Endothelial cell of hepatic sinusoid (primary cell): ENCODE results near the gene PPP1R2.
"Not testable (repeated sequence)": the region's sequence is repeated elsewhere in the genome, so short reads cannot be mapped to it uniquely, and the experiment has no call there.

Experiments
- in situ Hi-C: cut with HindIII; loops from 2 replicates; pipeline ENCODE4 v1.10.0; 2017; ENCODE audit warnings: low sequenced_read_pairs

PPP1R2 gene

GRCh38 chr3:195540027-195540426 is 3.1 kb downstream of the PPP1R2 start:
- in situ Hi-C loops: no loop called here

- in situ Hi-C loops: no loop called here
These were observed 3.6 kb downstream of the PPP1R2 start for GRCh38 chr3:195539479-195539878.

- in situ Hi-C loops: no loop called here
These were observed 5.1 kb downstream of the PPP1R2 start for GRCh38 chr3:195537995-195538394.

- in situ Hi-C loops: no loop called here
These were observed 7.8 kb downstream of the PPP1R2 start for GRCh38 chr3:195535293-195535692.

- in situ Hi-C loops: no loop called here
These were observed 10.3 kb downstream of the PPP1R2 start for GRCh38 chr3:195532834-195533233.

GRCh38 chr3:195532345-195532744 is 10.8 kb downstream of the PPP1R2 start:
- in situ Hi-C loops: no loop called here

- in situ Hi-C loops: no loop called here
These were observed 11.4 kb downstream of the PPP1R2 start for GRCh38 chr3:195531683-195532082.

- in situ Hi-C loops: no loop called here
These were observed 16.6 kb downstream of the PPP1R2 start for GRCh38 chr3:195526492-195526891.

- in situ Hi-C loops: loop anchor here (25.0 kb wide), 2 partner anchors 212 to 812 kb away; no protein-coding TSS in a partner anchor
These were observed 18.8 kb downstream of the PPP1R2 start for GRCh38 chr3:195524171-195524896.

GRCh38 chr3:195522254-195523023 is 20.7 kb downstream of the PPP1R2 start:
- in situ Hi-C loops: loop anchor here (25.0 kb wide), 2 partner anchors 210 to 810 kb away; no protein-coding TSS in a partner anchor

- in situ Hi-C loops: loop anchor here (25.0 kb wide), 2 partner anchors 205 to 805 kb away; no protein-coding TSS in a partner anchor
These were observed 26.1 kb downstream of the PPP1R2 start for GRCh38 chr3:195517030-195517429.

- in situ Hi-C loops: loop anchor here (25.0 kb wide), 2 partner anchors 202 to 802 kb away; no protein-coding TSS in a partner anchor
These were observed 28.4 kb downstream of the PPP1R2 start for GRCh38 chr3:195514610-195515235.

- in situ Hi-C loops: loop anchor here (25.0 kb wide), 2 partner anchors 201 to 801 kb away; no protein-coding TSS in a partner anchor
These were observed 30.3 kb downstream of the PPP1R2 start for GRCh38 chr3:195512798-195513345.

- in situ Hi-C loops: loop anchor here (25.0 kb wide), 2 partner anchors 199 to 799 kb away; no protein-coding TSS in a partner anchor
These were observed 32.0 kb downstream of the PPP1R2 start for GRCh38 chr3:195511136-195511535.

GRCh38 chr3:195508185-195508584 is 34.9 kb downstream of the PPP1R2 start:
- in situ Hi-C loops: loop anchor here (25.0 kb wide), 2 partner anchors 196 to 796 kb away; no protein-coding TSS in a partner anchor

- in situ Hi-C loops: no loop called here
These were observed 67.5 kb downstream of the PPP1R2 start for GRCh38 chr3:195475614-195476013.

- in situ Hi-C loops: not testable (repeated sequence)
These were observed 68.0 kb downstream of the PPP1R2 start for GRCh38 chr3:195475116-195475515.

- in situ Hi-C loops: no loop called here
These were observed 74.3 kb downstream of the PPP1R2 start for GRCh38 chr3:195468841-195469240.

GRCh38 chr3:195468391-195468776 is 74.7 kb downstream of the PPP1R2 start:
- in situ Hi-C loops: no loop called here

- in situ Hi-C loops: no loop called here
These were observed 75.3 kb downstream of the PPP1R2 start for GRCh38 chr3:195467641-195468390.
